ENCODE results near the gene LRRTM4.
"Not testable (repeated sequence)": the region's sequence is repeated elsewhere in the genome, so short reads cannot be mapped to it uniquely, and the experiment has no call there.

The LRRTM4 gene

GRCh38 chr2:77046339-77046738 lies 475.8 kb downstream of the LRRTM4 start:
- DNase-seq: no peak

GRCh38 chr2:77045456-77045855 lies 476.7 kb downstream of the LRRTM4 start:
- DNase-seq: not testable (repeated sequence)

- no peak for DNase-seq
Measured at GRCh38 chr2:77034445-77034844, 487.7 kb downstream of the LRRTM4 start.

GRCh38 chr2:77029237-77029636 lies 492.9 kb downstream of the LRRTM4 start:
- DNase-seq: not testable (repeated sequence)

- DNase-seq: no peak
Measured at GRCh38 chr2:77028032-77028600, 494.1 kb downstream of the LRRTM4 start.

GRCh38 chr2:77025714-77026113 lies 496.5 kb downstream of the LRRTM4 start:
- no peak for DNase-seq

- DNase-seq: no peak
Measured at GRCh38 chr2:77021161-77021560, 501.0 kb downstream of the LRRTM4 start.

- DNase-seq: no peak
Measured at GRCh38 chr2:77018219-77018618, 504.0 kb downstream of the LRRTM4 start.

- no peak for DNase-seq
Measured at GRCh38 chr2:77017355-77017745, 504.8 kb downstream of the LRRTM4 start.

GRCh38 chr2:77016443-77017354 lies 505.5 kb downstream of the LRRTM4 start:
- DNase-seq: no peak

GRCh38 chr2:77013953-77014352 lies 508.2 kb downstream of the LRRTM4 start:
- no peak for DNase-seq

GRCh38 chr2:77013457-77013856 lies 508.7 kb downstream of the LRRTM4 start:
- DNase-seq: no peak

GRCh38 chr2:77009307-77009706 lies 512.9 kb downstream of the LRRTM4 start:
- no peak for DNase-seq

GRCh38 chr2:77008853-77009252 lies 513.3 kb downstream of the LRRTM4 start:
- DNase-seq: no peak

GRCh38 chr2:77007686-77008085 lies 514.5 kb downstream of the LRRTM4 start:
- DNase-seq: no peak

GRCh38 chr2:77005522-77005921 lies 516.7 kb downstream of the LRRTM4 start:
- no peak for DNase-seq

GRCh38 chr2:77001895-77002294 lies 520.3 kb downstream of the LRRTM4 start:
- DNase-seq: no peak

- no peak for DNase-seq
Measured at GRCh38 chr2:76998704-76999103, 523.5 kb downstream of the LRRTM4 start.

- no peak for DNase-seq
Measured at GRCh38 chr2:76998152-76998551, 524.0 kb downstream of the LRRTM4 start.

- DNase-seq: no peak
Measured at GRCh38 chr2:76997296-76997695, 524.9 kb downstream of the LRRTM4 start.

GRCh38 chr2:76985387-76986136 lies 536.6 kb downstream of the LRRTM4 start:
- DNase-seq: no peak

- no peak for DNase-seq
Measured at GRCh38 chr2:76984359-76984758, 537.8 kb downstream of the LRRTM4 start.

- no peak for DNase-seq
Measured at GRCh38 chr2:76980067-76980787, 541.9 kb downstream of the LRRTM4 start.
